Measurements from ENCODE around the gene HAO1. TPM values are rescaled to one million over a fixed set of nuclear protein-coding genes. Genes with fewer than 3 reads are reported as not detected.

Gene HAO1
- total RNA-seq, 2 donors from 2014 or later, result not detected

DNA sequence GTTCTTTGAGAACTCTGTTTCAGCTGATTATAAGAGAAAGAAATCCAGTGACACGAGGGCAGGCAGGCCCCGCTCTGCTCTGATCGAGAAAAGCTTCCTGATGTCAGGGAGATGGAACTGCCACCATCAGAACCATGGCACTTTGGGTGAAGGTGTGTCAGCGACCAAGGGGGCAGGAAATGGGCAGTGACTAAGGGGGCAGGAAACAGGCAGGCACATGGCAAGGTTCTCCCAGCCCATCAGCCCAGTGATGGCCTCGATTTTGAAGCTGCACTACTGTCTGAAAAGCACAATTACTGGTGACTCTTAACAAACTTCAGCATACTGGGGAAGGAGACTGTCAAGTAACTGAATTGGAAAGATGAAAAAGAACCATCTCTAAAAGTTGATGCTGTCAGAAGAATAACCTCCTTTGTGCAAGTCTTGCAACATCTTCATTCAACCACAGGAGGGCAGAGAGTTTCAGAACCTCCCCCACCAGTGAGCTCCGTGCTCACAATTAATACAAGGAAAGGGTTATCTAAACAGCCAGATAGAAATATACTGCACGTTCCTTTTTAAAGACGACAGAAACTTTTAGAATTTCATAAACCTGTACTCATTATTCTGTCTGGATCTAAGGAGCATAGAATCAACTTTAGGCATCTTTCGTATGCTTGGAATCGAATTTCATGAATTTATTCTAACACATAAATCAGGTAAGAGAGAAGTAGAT, 40.2 kb upstream of the HAO1 start:
- ATAC-seq (ENCODE audit: insufficient number of reproducible peaks, low FRiP score, low read depth) (no peak), DNase-seq (ENCODE audit: low spot score) (no peak)
- TF ChIP-seq, protein P1, sequence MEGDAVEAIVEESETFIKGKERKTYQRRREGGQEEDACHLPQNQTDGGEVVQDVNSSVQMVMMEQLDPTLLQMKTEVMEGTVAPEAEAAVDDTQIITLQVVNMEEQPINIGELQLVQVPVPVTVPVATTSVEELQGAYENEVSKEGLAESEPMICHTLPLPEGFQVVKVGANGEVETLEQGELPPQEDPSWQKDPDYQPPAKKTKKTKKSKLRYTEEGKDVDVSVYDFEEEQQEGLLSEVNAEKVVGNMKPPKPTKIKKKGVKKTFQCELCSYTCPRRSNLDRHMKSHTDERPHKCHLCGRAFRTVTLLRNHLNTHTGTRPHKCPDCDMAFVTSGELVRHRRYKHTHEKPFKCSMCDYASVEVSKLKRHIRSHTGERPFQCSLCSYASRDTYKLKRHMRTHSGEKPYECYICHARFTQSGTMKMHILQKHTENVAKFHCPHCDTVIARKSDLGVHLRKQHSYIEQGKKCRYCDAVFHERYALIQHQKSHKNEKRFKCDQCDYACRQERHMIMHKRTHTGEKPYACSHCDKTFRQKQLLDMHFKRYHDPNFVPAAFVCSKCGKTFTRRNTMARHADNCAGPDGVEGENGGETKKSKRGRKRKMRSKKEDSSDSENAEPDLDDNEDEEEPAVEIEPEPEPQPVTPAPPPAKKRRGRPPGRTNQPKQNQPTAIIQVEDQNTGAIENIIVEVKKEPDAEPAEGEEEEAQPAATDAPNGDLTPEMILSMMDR (IDR thresholded peaks at IDR 0.05), result no peak
- Histone ChIP-seq H3K4me3 (no peak overlapping the region), H3K27ac (no peak overlapping the region), H3K9me3 (no peaks in the 10 kb centered on the region), H3K4me1 (ENCODE audit: control insufficient read depth in 1 of 2, low read depth in 2 of 2) (no peaks in the 10 kb centered on the region), H3K27me3 (replicated peaks; ENCODE audit: insufficient read depth) (no peaks in the 10 kb centered on the region), H3K36me3 (peaks cover 11% of the 10 kb centered on the region)

DNA sequence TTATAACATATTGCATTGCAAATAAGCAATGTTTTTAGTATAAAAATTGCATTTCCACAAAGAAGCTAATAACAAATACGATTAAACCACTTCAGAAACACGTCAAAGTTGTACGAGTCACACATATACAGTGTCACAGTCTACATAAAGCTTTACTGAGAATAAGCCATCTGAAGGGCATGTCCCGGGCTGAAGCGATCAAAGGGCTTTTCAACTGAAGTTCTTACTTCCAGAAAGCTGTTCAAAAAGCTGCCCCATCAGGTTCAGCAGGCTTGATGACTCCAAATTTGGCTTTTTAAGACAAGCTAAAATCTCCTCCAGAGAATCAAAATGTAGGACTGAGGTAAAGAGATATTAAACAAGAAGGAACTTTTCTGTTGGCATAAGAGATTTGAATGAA, 37.5 kb upstream of the HAO1 start:
- DNase-seq (ENCODE audit: low spot score) (no peak), ATAC-seq (ENCODE audit: insufficient number of reproducible peaks, low FRiP score, low read depth) (no peak)
- Histone ChIP-seq H3K27ac (no peak overlapping the region), H3K4me3 (no peak overlapping the region), H3K9me3 (no peaks in the 10 kb centered on the region), H3K4me1 (ENCODE audit: control insufficient read depth in 1 of 2, low read depth in 2 of 2) (no peaks in the 10 kb centered on the region), H3K36me3 (peaks cover 11% of the 10 kb centered on the region), H3K27me3 (replicated peaks; ENCODE audit: insufficient read depth) (no peaks in the 10 kb centered on the region)
- TF ChIP-seq, protein P1 (IDR thresholded peaks at IDR 0.05), result no peak

DNA sequence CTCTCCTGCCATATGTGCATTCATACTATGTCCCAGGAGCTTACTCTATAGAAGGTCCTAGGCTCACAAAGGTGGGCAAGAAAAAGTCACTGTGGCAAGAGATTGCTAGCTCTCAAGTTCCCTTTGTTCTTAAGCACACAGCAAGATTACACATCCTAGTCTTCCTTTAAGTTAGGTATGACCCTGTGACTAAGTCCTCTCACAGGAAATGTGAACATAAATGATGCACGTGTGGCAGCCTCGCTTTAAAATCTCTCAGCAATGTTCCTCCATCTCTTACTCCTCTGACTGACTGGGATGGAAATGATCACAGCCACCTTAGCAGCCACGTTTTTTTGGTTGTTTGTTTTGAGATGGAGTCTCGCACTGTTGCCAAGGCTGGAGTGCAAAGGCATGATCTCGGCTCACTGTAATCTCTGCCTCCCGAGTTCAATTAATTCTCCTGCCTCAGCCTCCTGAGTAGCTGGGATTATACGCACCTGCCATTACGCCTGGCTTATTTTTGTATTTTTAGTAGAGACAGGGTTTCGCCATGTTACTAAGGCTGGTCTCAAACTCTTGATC, 35.7 kb upstream of the HAO1 start:
- H3K27ac ChIP-seq, result no peak overlapping the region

DNA sequence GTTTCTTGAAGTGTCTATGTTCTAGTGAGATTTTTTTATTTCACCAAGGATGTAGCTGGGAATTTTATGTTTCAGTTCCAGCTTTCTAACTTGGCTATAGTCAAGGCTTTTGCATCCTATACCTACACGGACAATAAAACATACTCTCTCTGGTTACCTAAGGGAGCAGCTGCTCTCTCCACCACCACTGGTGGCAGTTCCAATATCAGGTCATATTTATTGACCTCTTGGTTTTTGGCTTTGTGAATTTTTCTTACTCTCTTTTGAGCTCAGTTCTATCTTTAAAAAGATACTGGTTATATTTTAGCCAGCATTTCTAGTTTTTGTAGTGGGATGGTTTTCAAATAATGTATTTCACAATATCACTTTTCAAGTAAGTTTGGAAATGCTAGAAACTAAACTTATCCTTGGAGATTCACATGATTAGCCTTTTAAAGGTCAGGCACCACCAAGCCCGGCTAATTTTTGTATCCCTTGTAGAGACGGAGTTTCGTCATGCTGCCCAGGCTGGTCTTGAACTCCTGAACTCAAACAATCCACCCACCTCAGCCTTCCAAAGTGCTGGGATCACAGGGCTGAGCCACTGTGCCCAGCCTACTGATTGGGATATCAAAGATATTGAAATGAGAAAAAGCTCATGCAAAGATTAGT, 34.7 kb upstream of the HAO1 start:
- Histone ChIP-seq H3K4me3 (no peak overlapping the region), H3K27ac (no peak overlapping the region), H3K36me3 (no peaks in the 10 kb centered on the region), H3K4me1 (ENCODE audit: control insufficient read depth in 1 of 2, low read depth in 2 of 2) (no peaks in the 10 kb centered on the region), H3K9me3 (no peaks in the 10 kb centered on the region), H3K27me3 (replicated peaks; ENCODE audit: insufficient read depth) (no peaks in the 10 kb centered on the region)
- TF ChIP-seq, protein P1 (IDR thresholded peaks at IDR 0.05), result no peak
- no peak for DNase-seq (ENCODE audit: low spot score)
- no peak for ATAC-seq (ENCODE audit: insufficient number of reproducible peaks, low FRiP score, low read depth)

More for the DNA sequence above, 35.7 kb upstream of the HAO1 start:
- H3K9me3 ChIP-seq, result no peaks in the 10 kb centered on the region
- ATAC-seq (ENCODE audit: insufficient number of reproducible peaks, low FRiP score, low read depth), result no peak
- H3K27me3 ChIP-seq (replicated peaks; ENCODE audit: insufficient read depth), result no peaks in the 10 kb centered on the region
- H3K36me3 ChIP-seq, result peaks cover 3% of the 10 kb centered on the region
- H3K4me1 ChIP-seq (ENCODE audit: control insufficient read depth in 1 of 2, low read depth in 2 of 2), result no peaks in the 10 kb centered on the region
- no peak overlapping the region for H3K4me3 ChIP-seq
- TF ChIP-seq, protein P1 (IDR thresholded peaks at IDR 0.05), result no peak
- DNase-seq (ENCODE audit: low spot score), result no peak

DNA sequence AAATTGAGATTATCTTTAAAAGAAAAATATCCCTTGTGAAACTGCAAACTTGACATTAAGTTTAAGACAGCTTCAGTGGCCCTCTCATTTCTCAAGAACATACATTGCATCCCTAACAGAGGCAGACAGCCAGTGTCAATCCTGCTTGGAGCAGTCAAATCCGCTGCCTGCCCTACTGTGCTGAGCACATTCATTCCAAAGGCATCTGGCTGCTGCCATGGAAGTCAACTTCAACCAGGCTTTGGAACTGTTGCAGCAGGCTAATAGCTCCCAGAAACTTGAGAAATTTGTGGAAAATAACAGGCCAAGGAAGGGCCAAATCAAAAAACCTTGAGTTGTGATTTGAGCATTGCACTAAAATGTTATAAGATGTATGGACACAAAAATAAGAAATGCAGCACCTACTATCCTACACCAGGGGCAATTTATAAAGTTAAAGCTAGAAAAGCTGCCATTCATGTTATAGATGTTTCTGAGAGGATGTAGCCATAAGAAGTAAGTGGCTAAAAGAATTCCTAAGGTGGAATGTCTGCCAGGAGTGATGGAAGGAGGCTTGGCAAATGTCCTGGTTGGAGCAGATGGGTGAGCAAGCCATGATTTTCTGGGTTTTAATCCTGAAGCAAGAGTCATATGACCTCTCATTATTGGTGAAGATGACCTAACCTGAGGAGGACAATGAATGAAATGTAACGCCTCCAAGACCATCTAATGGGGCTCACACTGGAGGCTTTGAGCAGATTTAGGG, 31.4 kb upstream of the HAO1 start:
- DNase-seq (ENCODE audit: low spot score), result no peak

More for the DNA sequence above, 31.4 kb upstream of the HAO1 start:
- no peak for ATAC-seq (ENCODE audit: insufficient number of reproducible peaks, low FRiP score, low read depth)
- Histone ChIP-seq H3K9me3 (no peaks in the 10 kb centered on the region), H3K4me1 (ENCODE audit: control insufficient read depth in 1 of 2, low read depth in 2 of 2) (no peaks in the 10 kb centered on the region), H3K27ac (no peak overlapping the region), H3K36me3 (no peaks in the 10 kb centered on the region), H3K27me3 (replicated peaks; ENCODE audit: insufficient read depth) (no peaks in the 10 kb centered on the region), H3K4me3 (no peak overlapping the region)
- TF ChIP-seq, protein P1 (IDR thresholded peaks at IDR 0.05), result no peak

Data from thoracic aorta (tissue), 2 donors.